OCI-LY7 (cell line): ENCODE measurements around the gene MAP7D1. TPM values are rescaled to one million over a fixed set of nuclear protein-coding genes. Genes with fewer than 3 reads are reported as not detected.

ENCODE experiments used
- BruUV-seq: library from RNA; stranded (reverse); fragments of 400-500 nt; replicated peaks from 2 replicates; lab custom pipeline; 2021; lab: Mats Ljungman, UMichigan
- CTCF ChIA-PET: fragments of 300-600 bp; sonication (Branson Sonifier 250); formaldehyde crosslinking; loops from one replicate; lab custom pipeline; 2022; ENCODE audit warnings: antibody characterized with exemption; ENCODE audit not compliant: unreplicated experiment; lab: Charles Lee
- POLR2A ChIA-PET: fragments of 300-600 bp; sonication (Branson Sonifier 250); formaldehyde crosslinking; loops from one replicate; lab custom pipeline; 2022; ENCODE audit warnings: antibody characterized with exemption; lab: Charles Lee
- DNase-seq: peaks from one replicate; pipeline ENCODE4 v3.0.0-alpha.2; 2015; ENCODE audit warnings: low spot score
- H2AFZ ChIP-seq: fragments of 200-600 bp; sonication (generic), shearing (Covaris generic); 2 replicates; pipeline ENCODE4 v1.6.1; 2014; ENCODE audit warnings: mild to moderate bottlenecking, antibody characterized with exemption, low read length, moderate library complexity
- H3K27ac ChIP-seq: fragments of 200-600 bp; sonication (generic); 2 replicates; pipeline ENCODE4 v1.5.1; 2014; ENCODE audit warnings: mixed run types, low read depth, mild to moderate bottlenecking, moderate library complexity, low read length, inconsistent platforms; ENCODE audit not compliant: poor library complexity, severe bottlenecking
- H3K36me3 ChIP-seq: fragments of 200-600 bp; sonication (generic); 2 replicates; pipeline ENCODE4 v1.6.1; 2014; ENCODE audit warnings: mild to moderate bottlenecking, antibody characterized with exemption, low read length, moderate library complexity, mixed read lengths; ENCODE audit not compliant: insufficient read depth
- H3K4me1 ChIP-seq: fragments of 200-600 bp; sonication (generic); 2 replicates; pipeline ENCODE4 v1.5.1; 2014; ENCODE audit warnings: mild to moderate bottlenecking, low read length; ENCODE audit not compliant: insufficient read depth, poor library complexity, severe bottlenecking
- H3K4me2 ChIP-seq: fragments of 200-600 bp; sonication (generic); 2 replicates; pipeline ENCODE4 v1.6.1; 2014; ENCODE audit warnings: mild to moderate bottlenecking, low read length
- H3K4me3 ChIP-seq: fragments of 200-600 bp; sonication (generic); 2 replicates; pipeline ENCODE4 v1.5.1; 2014; ENCODE audit warnings: mild to moderate bottlenecking, low read depth, low read length; ENCODE audit not compliant: poor library complexity, severe bottlenecking
- H3K79me2 ChIP-seq: fragments of 200-600 bp; sonication (generic); 2 replicates; pipeline ENCODE4 v1.6.1; 2016; ENCODE audit warnings: low read depth, mild to moderate bottlenecking, low read length, moderate library complexity, mixed read lengths; ENCODE audit not compliant: insufficient read depth
- H3K9me2 ChIP-seq: fragments of 200-600 bp; sonication (generic); 2 replicates; pipeline ENCODE4 v1.6.1; 2016; ENCODE audit warnings: mild to moderate bottlenecking, low read length, mixed read lengths; ENCODE audit not compliant: insufficient read depth
- H3K9me3 ChIP-seq: fragments of 200-600 bp; sonication (generic); 2 replicates; pipeline ENCODE4 v1.6.1; 2014; ENCODE audit warnings: mild to moderate bottlenecking, mixed run types, low read length, mixed read lengths
- H4K20me1 ChIP-seq: fragments of 200-600 bp; sonication (generic); 2 replicates; pipeline ENCODE4 v1.6.1; 2014; ENCODE audit warnings: mild to moderate bottlenecking, antibody characterized with exemption, low read length, moderate library complexity, mixed read lengths; ENCODE audit not compliant: insufficient read depth
- CTCF ChIP-seq: fragments of 200-600 bp; sonication (generic); conservative IDR thresholded peaks from 2 replicates; pipeline ENCODE4 v1.5.1; 2014; ENCODE audit warnings: mild to moderate bottlenecking, antibody characterized with exemption, low read length, moderate library complexity, mixed read lengths
- EZH2phosphoT487 ChIP-seq: fragments of 200-600 bp; sonication (generic); IDR thresholded peaks from 2 replicates; pipeline ENCODE4 v1.6.1; 2018; ENCODE audit warnings: low read depth, borderline replicate concordance, mild to moderate bottlenecking, mixed run types, antibody characterized with exemption, low read length, moderate library complexity, mixed read lengths
- intact Hi-C: fragments of 100-400 bp; cut with micrococcal nuclease; formaldehyde crosslinking; loops from one replicate; pipeline ENCODE4 v1.10.0; 2022; ENCODE audit not compliant: unreplicated experiment
- total RNA-seq, 2 experiments: library from RNA; depleted of rRNA in 1 of 2; stranded (reverse); fragments of >200 nt in 1 of 2; shearing (Covaris generic) in 1 of 2; gene quantifications; 2 replicates each; pipeline ENCODE4 v1.2.3, GENCODE V29; 2014 to 2022

MAP7D1 gene
- total RNA-seq, 2 experiments from 2014 or later = 61.2 to 101 TPM

GRCh38 chr1:36136535-36136934, 19.4 kb upstream of the MAP7D1 start:
- Histone ChIP-seq H3K4me2 (no peak overlapping the region), H3K27ac (no peak overlapping the region), H3K79me2 (no peaks in the 10 kb centered on the region), H4K20me1 (no peaks in the 10 kb centered on the region), H3K36me3 (peaks cover 50% of the 10 kb centered on the region), H3K9me2 (no peaks in the 10 kb centered on the region), H2AFZ (no peak overlapping the region), H3K9me3 (no peaks in the 10 kb centered on the region), H3K4me3 (no peak overlapping the region), H3K4me1 (no peaks in the 10 kb centered on the region)
- ChIA-PET POLR2A (no interaction called here), CTCF (no interaction called here)
- DNase-seq = no peak
- intact Hi-C loops = no loop called here
- no peak for TF ChIP-seq EZH2phosphoT487
- no peak for TF ChIP-seq CTCF
- no TSS peak for BruUV-seq

GRCh38 chr1:36137226-36137625, 18.7 kb upstream of the MAP7D1 start:
- Histone ChIP-seq H2AFZ (no peak overlapping the region), H3K79me2 (peaks cover 3% of the 10 kb centered on the region; the same call in 1 of the 2 replicates), H3K36me3 (peaks cover 50% of the 10 kb centered on the region), H3K4me3 (no peak overlapping the region), H3K9me3 (no peaks in the 10 kb centered on the region), H3K4me1 (no peaks in the 10 kb centered on the region), H3K4me2 (no peak overlapping the region), H4K20me1 (no peaks in the 10 kb centered on the region), H3K9me2 (no peaks in the 10 kb centered on the region), H3K27ac (no peak overlapping the region)
- intact Hi-C loops = no loop called here
- POLR2A ChIA-PET = no interaction called here
- CTCF ChIA-PET = no interaction called here
- DNase-seq = no peak
- no TSS peak for BruUV-seq
- no peak for TF ChIP-seq CTCF
- TF ChIP-seq EZH2phosphoT487 = no peak

- Histone ChIP-seq H2AFZ (no peak overlapping the region), H3K9me2 (no peaks in the 10 kb centered on the region), H3K4me2 (no peak overlapping the region), H3K36me3 (peaks cover 54% of the 10 kb centered on the region), H3K4me3 (no peak overlapping the region), H3K9me3 (no peaks in the 10 kb centered on the region), H3K27ac (no peak overlapping the region), H3K4me1 (no peaks in the 10 kb centered on the region), H3K79me2 (peaks cover 8% of the 10 kb centered on the region; the same call in 1 of the 2 replicates), H4K20me1 (no peaks in the 10 kb centered on the region)
- TF ChIP-seq CTCF (no peak), EZH2phosphoT487 (no peak)
- BruUV-seq = no TSS peak
- intact Hi-C loops = no loop called here
- no peak for DNase-seq
- ChIA-PET POLR2A (no interaction called here), CTCF (no interaction called here)
These were observed 18.2 kb upstream of the MAP7D1 start for GRCh38 chr1:36137776-36138175.
